Neutrophil (primary cell): Measurements from ENCODE around the gene PIAS4.

ENCODE experiments used
- H3K27ac ChIP-seq: fragments of 200-600 bp; sonication (generic); 2 replicates; pipeline ENCODE4 v1.5.1; 2016; ENCODE audit warnings: mild to moderate bottlenecking, moderate library complexity
- H3K27me3 ChIP-seq: fragments of 200-600 bp; sonication (generic); 2 replicates; pipeline ENCODE4 v1.6.0; 2016; ENCODE audit warnings: mild to moderate bottlenecking
- H3K36me3 ChIP-seq: fragments of 200-600 bp; sonication (generic); 2 replicates; pipeline ENCODE4 v1.5.1; 2017
- H3K4me1 ChIP-seq, 2 experiments: fragments of 200-600 bp in 1 of 2; sonication (generic) in 1 of 2; 1 replicate in 1 of 2; 2 replicates in 1 of 2; pipeline versions ENCODE4 v1.5.1 to v1.6.1; 2013 to 2016; ENCODE audit warnings: low read depth in 1 of 2, low read length in 1 of 2, mild to moderate bottlenecking in 1 of 2, moderate library complexity in 1 of 2; ENCODE audit not compliant: control insufficient read depth in 1 of 2, insufficient read depth in 1 of 2
- H3K4me3 ChIP-seq, 2 experiments: fragments of 200-600 bp in 1 of 2; sonication (generic) in 1 of 2; 1 replicate in 1 of 2; 2 replicates in 1 of 2; pipeline ENCODE4 v1.5.1; 2013 to 2016; ENCODE audit warnings: low read depth in 1 of 2, low read length in 1 of 2, mild to moderate bottlenecking in 1 of 2, moderate library complexity in 1 of 2
- H3K9me3 ChIP-seq: fragments of 200-600 bp; sonication (generic); 2 replicates; pipeline ENCODE4 v1.5.1; 2016
- TF ChIP-seq, protein P1 (sequence below): fragments of 200-600 bp; sonication (generic); IDR thresholded peaks from 2 replicates; pipeline ENCODE4 v1.5.1; 2016; ENCODE audit warnings: antibody characterized with exemption

Gene PIAS4

DNA sequence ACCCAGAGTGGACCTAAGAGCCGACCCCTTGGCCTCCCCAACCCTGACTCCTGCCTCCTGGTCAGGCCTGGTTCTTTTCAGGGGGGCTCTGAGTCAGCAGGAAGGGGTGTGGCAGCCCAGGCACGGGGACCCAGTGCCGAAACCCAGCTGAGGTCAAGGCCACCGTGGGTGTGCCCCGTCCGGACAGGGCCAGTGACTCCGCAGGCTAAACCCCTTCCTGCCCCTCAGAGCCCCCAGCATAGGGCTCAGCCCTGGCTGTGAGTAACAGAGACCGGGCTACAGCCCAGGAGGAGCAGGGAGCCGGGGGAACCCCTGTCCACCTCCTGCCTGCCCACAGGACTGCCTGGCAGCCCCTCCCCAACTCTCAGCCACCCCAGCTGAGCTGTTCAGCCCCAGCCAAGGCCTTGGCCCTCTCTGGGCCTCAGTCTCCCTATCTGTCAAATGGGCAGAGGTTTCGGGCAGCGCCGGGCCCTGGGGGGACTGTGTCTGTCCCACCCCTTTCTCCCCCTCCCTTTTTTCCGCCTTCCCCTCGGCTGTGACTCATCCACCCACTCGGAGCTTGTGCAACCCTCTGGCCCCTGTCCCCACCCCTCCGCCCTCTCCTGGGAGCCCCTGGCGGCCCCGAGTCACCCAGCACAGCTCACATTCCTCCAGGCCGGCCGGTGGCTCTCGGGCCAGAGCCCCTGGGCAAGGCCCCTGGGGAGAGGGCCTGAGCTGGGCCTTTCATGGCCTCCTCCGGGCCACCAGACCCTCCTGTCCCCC, 50.6 kb downstream of the PIAS4 start:
- H3K27me3 ChIP-seq: no peaks in the 10 kb centered on the region
- peaks cover 54% of the 10 kb centered on the region in 2 experiments for H3K4me1 ChIP-seq
- H3K9me3 ChIP-seq: no peaks in the 10 kb centered on the region
- H3K4me3 ChIP-seq: no peak overlapping the region
- TF ChIP-seq, protein P1, sequence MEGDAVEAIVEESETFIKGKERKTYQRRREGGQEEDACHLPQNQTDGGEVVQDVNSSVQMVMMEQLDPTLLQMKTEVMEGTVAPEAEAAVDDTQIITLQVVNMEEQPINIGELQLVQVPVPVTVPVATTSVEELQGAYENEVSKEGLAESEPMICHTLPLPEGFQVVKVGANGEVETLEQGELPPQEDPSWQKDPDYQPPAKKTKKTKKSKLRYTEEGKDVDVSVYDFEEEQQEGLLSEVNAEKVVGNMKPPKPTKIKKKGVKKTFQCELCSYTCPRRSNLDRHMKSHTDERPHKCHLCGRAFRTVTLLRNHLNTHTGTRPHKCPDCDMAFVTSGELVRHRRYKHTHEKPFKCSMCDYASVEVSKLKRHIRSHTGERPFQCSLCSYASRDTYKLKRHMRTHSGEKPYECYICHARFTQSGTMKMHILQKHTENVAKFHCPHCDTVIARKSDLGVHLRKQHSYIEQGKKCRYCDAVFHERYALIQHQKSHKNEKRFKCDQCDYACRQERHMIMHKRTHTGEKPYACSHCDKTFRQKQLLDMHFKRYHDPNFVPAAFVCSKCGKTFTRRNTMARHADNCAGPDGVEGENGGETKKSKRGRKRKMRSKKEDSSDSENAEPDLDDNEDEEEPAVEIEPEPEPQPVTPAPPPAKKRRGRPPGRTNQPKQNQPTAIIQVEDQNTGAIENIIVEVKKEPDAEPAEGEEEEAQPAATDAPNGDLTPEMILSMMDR: no peak
- peak overlapping the region; percentile 95 for H3K27ac ChIP-seq
- H3K36me3 ChIP-seq: peaks cover 34% of the 10 kb centered on the region

DNA sequence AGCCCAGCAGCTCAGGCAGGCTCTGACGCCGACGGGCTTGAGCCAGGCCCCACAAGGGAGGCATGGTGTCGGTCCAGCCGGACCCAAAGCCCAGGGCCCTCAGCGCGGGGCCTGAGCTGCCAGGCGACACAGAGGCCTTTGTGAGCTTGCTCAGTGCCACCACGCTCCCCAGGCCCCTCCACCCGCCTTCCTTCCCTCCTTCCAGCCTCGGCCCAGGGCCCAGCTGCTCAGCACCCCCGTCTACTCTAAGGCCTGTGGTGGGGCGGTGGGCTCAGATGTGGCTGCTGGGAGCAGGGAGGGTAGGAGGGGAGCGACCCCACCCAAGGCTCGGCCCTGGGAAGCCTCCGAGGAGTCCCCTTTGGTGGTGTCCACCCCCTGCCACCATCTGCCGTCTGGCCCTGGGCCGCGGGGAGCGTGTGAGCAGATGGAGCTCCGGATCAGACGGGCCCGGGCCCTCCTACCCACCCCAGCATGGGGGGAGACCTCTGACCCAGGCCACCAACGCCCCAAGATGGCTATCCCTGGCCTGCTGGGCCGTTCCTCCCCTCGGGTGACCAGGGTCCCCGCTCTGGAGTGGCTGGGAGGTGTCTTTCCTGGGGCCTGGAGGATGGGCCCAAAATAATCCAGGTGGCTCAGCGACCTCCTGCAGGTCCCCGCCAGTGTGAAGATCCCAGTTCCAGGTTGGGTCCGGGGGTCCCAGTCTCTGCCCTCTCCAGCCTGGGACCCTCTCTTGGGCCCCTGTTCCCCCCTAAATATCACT, 51.3 kb downstream of the PIAS4 start:
- Histone ChIP-seq H3K27me3 (no peaks in the 10 kb centered on the region), H3K4me1 (peaks cover 60 to 61% of the 10 kb centered on the region in 2 experiments), H3K36me3 (peaks cover 30% of the 10 kb centered on the region), H3K27ac (peak overlapping the region; percentile 95), H3K4me3 (no peak overlapping the region), H3K9me3 (no peaks in the 10 kb centered on the region)
- TF ChIP-seq, protein P1: no peak

DNA sequence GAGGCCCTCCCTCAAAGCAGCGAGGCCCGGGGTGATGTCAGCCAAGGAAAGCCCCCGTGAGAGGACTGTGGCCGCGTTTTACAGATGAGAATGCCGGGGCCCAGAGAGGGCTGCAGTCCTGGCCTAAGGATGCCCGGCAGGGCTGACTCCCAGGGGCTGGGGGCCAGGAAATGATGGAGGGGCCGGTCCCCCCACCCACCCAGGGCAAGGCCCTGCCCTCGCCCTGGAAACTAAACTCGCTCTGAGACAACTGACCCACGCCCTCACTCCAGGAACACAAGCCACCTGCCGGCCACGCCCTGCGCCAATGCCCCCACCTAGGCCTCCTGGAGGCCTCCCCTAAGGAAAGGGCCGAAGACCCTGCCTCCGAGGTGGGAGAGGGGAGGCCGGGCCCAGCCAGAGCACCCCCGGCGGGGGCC, 51.9 kb downstream of the PIAS4 start:
- Histone ChIP-seq H3K27me3 (no peaks in the 10 kb centered on the region), H3K27ac (peak overlapping the region; percentile 95), H3K36me3 (peaks cover 24% of the 10 kb centered on the region), H3K9me3 (no peaks in the 10 kb centered on the region), H3K4me1 (peaks cover 66 to 67% of the 10 kb centered on the region in 2 experiments), H3K4me3 (no peak overlapping the region)
- TF ChIP-seq, protein P1: no peak

DNA sequence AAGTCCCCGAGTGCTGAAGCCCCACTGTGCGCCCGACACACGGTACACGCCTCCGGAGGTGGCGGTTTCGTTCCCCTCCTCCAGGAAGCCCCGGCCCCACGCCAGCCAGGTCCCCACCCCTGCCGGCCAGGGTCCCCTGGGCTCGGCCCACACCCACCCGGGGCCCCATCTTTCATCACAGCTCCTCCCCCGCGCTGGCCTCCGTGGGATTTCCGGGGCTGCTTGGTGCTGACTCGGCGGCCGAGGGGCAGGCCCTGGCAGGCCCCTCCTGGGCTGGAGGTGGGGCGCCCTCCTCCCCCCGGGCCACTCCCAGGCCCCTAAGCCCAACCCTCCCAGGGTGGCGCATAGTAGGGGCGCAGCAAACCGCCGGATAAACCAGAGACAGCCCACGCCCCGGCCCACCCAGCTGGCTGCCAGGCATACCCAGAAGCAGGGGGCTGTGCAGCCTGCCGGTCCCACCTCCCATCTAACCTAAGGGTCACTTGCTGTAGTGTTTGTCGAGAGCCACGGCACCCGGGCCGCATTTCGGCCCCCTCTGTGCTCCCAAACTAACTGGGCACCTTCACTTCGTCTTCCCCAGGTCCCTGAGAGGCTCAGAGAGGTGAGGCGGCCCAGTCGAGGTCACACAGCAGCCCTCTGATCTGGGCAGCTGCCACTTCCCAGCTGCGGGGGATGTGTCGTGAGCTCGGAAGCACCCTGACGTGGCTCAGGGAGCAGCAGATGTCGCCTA, 52.5 kb downstream of the PIAS4 start:
- peak overlapping the region; percentile 95 for H3K27ac ChIP-seq
- TF ChIP-seq, protein P1: no peak
- peaks cover 19% of the 10 kb centered on the region for H3K36me3 ChIP-seq
- H3K4me1 ChIP-seq: peaks cover 67 to 73% of the 10 kb centered on the region in 2 experiments
- H3K9me3 ChIP-seq: no peaks in the 10 kb centered on the region
- H3K4me3 ChIP-seq: no peak overlapping the region
- no peaks in the 10 kb centered on the region for H3K27me3 ChIP-seq

DNA sequence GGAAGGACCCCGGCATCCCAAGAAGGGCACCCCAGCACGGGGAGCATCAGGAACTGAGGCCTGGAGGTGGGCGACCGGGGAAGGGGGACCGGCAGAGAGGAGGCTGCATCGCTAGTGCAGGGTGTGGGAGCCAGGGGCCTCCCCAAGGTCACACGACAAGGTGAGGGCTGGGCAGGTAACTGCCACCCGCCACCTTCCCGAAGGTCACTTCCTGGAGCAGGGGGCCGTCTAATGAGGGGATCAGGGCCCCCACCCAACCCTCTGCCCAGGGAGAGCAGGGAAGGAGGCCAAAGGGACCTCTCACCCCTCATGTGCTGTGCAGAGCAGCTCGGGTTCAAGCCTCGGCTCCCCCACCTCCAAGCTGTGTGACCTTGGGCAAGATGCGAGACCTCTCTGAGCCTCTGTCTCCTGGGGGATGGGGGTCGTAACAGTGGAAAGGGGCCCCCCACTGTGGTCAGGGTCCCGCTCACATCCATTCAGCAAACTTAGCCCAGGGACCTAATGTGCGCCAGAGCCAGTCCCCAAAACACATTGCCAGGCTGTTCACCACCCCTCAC, 53.2 kb downstream of the PIAS4 start:
- H3K27me3 ChIP-seq: no peaks in the 10 kb centered on the region
- H3K9me3 ChIP-seq: no peaks in the 10 kb centered on the region
- TF ChIP-seq, protein P1: no peak
- H3K36me3 ChIP-seq: peaks cover 15% of the 10 kb centered on the region
- H3K4me3 ChIP-seq: peak overlapping the region; percentile 52 to 62
- peak overlapping the region; percentile 95 for H3K27ac ChIP-seq
- peaks cover 67 to 73% of the 10 kb centered on the region in 2 experiments for H3K4me1 ChIP-seq
